ENCODE measurements around the gene ZBTB20.

Gene ZBTB20

DNA sequence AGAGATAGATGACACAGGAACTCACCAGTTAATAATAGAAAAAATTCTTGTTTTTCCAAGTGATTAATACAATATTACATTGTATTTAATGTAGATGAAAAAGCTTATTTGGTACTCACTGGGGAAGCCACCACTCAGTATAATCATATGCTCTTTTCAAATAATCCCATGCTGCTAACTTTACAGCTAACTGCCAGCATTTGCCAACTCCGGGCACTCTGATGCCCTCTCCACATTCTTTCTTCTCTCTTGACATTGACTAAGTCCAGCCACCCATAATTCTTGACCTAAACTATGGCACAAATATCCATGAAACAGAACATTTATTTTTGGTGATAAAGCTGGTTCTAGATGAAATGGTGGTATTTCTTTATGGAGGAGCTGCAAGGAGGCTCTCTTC lies 384.9 kb downstream of the ZBTB20 start:
- no peak for DNase-seq (ENCODE audit: low spot score)

DNA sequence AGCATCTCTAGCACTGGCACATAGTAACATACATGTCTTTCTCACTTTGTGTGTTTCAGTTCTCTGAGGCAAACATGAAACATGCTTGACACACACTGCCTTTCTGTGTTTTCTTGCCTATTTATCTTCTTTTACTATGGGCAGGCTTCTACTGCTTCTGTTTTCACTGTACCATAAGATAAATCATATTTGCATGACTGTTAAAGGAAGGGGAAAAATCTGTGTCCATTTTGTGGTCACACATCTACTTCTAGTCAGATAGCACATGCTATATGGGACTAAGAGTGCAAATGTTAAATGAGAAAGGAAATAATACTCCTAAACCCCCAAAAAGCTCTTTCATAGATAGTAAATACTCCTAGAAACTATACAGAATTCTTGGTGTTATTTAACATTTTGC lies 386.4 kb downstream of the ZBTB20 start:
- DNase-seq (ENCODE audit: low spot score) = no peak

DNA sequence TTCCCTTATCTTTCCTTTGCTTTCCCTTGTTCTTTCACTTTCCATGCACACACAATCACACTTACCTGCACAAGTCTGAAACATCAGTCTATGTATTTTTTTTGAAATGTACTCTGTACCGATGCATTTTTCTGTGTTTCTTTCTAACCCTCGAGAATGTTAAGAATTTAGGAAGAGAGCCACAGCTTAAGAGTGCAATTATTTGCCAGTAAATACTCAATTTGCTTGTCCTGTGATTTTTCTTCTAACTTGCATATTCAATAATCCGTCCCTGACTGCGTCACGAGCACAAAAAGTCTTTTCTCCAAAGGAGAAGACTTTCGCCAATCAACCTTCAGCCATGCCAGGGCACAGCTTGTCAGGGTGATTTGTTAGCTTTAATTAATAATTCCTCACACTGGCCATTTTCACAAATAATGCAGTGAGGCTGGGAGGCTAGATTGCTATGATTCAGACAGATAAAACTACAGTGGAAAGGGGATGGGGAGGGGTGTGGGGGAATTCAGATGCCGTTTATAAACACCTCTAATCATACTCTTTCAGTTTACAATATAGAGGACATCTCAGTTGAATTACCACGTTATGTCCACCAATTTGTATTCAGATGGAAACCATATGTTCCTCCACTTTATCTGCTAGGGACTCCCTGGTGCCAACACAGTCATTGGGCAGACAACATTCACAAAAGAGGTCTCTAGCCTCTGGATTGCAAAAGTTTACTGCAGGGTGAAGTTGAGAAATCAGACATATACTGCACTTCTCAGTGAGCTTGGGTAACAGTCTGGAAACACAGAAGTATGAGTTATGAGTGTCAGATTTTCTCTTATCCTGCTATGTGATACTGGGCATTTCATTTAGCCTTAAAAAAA lies 388.0 kb downstream of the ZBTB20 start:
- DNase-seq (ENCODE audit: low spot score) = peak; percentile 58

DNA sequence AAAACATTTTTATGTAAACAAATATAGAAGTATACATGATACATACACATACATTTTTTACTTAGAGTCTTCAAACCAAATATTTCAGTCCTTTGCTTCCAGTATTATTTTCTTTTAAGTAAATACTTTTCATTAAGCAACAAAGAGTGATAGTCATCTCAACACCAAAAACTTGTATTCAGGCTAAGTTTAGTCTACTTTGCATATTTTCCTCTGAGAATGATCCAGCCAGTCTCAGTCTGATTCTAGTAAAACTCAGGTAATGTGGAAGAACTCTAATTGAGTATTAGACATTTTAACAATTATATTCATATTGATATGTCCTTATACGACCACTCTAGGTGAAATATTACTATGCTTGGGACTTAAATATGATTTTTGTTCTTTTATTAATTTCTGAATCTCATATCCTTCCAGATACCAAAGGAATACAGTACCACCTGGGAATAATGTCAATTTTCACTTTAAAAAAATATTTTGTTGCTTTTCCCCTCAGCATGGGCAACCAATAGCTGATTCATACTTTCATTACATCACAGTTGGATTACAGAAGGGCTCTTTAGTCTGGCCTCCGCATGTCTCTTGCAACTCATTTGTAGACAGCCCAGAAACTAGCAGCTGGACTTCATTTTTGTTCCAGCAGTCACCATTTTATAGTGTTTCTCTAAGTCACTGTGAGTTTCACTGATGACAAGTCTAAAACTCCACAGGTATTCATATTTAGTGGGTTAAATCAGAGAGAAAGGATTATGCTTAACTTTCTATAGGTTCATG lies 390.4 kb downstream of the ZBTB20 start:
- peak; percentile 63 for DNase-seq (ENCODE audit: low spot score)

DNA sequence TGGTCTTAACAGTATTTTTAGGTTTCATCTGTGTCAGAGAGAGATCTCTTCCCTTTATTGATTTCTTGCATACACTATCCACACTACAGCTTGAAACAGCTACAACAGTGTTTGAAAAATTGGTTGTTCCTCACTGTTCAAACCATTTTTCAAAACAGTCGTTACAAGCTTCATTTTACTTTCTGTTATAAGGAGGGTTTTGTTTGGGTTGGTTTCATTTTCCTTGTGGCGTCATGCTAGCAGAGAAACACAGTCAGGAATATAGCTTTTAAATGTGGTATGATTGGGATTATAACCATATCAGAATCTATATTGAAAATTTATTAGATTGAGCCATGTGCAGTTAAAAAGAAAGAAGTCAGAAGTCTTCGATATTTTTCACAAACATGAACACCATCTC lies 400.6 kb downstream of the ZBTB20 start:
- DNase-seq (ENCODE audit: low spot score) = no peak

DNA sequence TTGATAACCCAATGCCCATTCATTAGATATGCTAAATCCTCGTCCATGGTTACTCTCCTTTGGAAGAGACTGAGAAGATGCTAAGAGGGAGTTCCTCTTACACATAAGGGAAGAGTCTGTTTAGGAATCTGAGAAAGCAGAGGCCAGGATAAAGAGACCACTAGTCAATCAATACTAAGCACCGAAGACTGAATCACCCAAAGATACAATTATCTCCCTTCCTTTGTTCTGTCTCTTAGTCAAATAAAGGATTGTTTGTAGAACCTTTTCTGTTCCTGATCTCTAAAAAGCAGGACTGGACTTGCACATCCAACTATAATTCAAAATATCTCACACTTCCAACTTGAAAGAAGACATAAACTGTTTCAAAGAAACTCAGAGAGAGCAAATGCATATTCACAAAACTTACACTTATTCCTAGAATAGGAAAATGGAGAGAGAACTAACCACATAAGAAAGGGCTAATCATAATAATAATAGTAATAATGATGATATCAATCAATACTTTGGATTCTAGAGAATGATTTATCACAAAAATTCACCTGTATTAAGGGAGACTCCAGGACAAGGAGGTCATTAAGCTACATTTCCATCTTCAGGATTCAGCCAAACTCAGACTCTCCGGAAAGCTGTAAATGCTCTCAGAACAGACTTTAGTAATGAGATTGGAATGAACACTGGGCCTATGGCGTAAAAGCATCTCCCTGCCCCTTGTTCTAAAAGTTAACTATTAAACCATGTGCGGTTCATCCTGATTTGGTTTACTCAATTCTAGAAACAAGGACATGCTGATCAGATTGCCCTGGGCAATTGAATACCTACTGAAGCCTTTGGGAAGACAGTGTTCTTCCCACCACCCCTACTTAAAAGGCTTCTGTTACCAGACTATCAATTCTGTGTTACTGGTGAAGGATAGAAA lies 401.5 kb downstream of the ZBTB20 start:
- peak; percentile 81 for DNase-seq (ENCODE audit: low spot score)

DNA sequence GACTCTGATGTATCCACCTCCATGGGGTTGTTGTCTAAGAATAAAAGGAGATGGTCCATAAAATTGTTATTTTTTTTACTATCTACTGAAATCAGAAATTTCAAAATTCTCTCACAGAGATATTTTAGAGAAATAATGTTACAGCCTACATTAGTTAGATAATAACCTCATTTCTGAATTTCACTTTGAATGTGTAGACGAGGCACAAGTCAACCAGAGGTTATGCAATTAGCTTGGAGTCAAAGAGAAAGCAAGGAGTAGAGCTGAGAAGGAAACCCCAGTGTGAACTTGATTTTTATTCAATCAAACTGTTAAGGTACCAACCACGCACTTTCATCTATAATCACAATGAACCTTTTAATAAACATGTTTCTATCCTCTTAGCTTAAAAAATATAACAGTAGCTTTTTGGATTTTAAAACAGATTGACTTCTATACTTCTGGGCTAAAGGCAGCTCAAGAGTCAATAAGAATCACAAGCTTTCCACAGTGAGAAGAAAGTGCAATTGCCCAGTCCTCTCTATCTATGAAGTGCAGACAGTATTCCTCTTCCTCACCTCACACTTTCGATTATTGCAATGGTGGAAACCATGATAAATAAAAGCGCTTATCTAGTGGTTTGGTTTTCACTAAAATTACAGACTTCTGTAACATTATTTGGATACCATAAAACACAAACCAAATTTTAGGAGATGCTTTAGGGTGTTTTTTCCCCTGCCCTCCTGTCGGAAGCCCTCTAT lies 403.2 kb downstream of the ZBTB20 start:
- DNase-seq (ENCODE audit: low spot score) = no peak

DNA sequence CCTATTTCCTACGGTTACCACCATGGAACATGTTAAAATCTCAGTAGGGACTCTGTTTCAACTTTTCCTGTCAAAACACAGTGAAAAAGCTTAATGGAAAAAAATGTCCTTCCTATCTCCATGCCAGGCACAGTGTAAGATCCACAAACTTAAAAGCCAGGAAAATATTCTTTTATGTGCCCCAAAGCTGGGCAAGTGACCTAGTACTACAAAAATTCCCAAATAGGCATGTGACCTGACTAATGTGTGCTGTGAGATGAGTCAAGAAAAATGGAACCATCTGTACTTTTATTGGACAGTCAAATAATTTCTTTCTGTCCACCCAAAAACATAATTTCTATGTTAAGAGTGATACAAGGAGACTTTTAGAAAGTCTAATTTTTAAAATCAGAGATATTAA lies 406.0 kb downstream of the ZBTB20 start:
- DNase-seq (ENCODE audit: low spot score) = peak; percentile 39

DNA sequence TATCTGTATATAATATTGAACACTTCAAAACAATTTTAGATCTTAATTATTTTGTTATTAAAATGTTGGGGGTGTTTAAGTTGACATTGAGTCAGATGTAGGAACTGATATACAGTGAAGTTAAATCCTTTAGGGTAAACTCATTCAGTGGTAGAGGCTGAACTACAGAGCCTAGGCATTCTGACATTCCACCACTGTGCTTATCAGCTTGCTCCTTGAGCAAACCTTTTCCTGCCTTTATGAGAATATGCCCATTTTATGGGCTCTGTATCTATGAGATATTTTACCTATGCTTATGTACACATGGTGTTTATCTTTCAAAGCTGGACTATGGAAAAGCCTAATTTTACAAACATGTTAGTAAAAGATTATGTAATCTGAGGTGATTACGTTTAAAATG lies 407.5 kb downstream of the ZBTB20 start:
- DNase-seq (ENCODE audit: low spot score) = no peak

DNA sequence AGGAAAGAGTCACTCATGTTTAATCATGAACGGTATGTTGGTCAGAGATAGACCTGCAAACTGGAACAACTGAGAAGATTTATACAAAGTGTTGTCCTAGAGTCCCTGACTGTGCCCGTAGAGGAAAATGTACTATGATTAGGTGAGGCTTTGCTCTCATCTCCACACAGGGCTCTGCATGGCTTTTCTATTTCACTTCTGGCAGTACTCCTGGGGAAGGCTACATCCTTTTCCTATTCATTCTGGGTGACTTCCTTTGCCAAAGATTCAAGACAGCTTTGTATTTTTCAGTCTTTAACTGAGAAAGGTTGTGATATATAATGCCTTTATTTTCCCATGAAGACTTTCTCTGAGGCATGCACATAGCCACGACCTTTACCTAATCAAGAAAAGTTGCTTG lies 414.7 kb downstream of the ZBTB20 start:
- no peak for DNase-seq (ENCODE audit: low spot score)

DNA sequence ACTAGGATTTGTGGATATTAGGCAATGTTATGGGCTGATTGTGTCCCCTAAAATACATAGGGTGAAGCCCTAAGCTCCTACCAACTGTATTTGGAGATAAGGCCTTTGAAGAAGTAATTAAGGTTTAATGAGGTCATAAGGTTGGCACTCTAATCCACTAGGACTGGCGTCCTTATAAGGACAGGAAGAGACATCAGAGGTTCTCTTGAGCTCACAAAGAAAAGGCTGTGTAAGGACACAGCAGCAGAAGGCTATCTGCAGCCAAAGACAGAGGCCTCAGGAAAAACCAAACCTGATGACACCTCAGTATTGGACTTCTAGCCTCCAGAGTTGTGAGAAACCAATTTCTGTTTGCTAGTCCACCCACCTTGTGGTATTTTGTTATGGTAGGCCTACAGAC lies 416.7 kb downstream of the ZBTB20 start:
- no peak for DNase-seq (ENCODE audit: low spot score)

DNA sequence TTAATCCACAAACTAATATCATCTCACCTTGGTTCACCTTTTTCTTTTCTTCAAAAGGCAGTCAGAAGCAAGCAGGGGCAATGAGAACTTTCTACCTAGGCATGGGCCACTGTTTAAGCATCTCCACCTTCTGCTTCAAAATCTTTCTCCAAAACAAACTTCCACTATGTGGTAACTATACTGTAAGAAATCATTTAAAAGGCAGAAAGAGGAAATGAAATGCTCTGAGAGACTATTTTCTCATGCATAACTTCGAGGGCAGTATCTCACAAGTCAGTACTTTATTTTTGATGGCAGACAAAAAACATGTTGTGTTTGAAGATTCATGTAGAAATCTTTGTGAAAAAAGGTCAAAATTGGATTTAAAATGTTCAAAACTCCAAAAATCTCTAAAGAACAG lies 419.7 kb downstream of the ZBTB20 start:
- no peak for DNase-seq (ENCODE audit: low spot score)

DNA sequence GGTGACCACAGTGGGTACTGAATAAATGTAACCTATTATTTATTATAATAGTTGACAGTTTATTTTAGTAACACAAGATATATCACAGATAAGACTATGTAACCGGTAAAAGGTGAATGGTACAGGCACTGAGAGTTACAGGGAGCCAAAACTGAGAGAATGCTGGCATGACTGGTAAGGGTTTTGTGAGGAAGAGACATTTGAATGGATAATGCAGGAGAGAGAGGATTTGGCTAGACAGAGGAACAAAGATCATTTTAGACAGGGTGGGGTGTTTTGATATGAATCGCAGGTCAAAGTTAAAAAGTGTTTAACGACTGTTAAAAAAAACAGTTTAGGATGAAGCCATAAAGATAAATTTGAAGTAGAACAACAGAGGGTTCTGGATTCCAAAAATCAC lies 421.1 kb downstream of the ZBTB20 start:
- no peak for DNase-seq (ENCODE audit: low spot score)

DNA sequence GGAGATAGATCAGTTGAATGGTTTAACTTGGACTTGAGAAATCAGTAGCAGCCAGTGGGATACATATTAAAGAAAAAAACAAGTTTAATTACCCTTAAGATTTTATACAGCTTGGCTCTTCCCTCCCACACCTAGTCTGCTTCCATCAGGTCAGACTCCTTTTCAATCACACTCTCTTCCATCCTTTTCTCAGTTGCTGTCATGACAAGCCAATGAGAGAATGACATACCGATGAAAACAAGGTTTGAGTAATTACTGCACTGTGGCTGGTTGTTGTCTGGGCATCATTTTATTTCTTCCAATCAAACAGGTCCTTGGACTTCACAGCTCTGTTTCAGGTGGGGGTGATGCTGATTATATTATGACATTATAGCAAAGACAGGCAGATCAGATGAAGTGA lies 424.6 kb downstream of the ZBTB20 start:
- no peak for DNase-seq (ENCODE audit: low spot score)

DNA sequence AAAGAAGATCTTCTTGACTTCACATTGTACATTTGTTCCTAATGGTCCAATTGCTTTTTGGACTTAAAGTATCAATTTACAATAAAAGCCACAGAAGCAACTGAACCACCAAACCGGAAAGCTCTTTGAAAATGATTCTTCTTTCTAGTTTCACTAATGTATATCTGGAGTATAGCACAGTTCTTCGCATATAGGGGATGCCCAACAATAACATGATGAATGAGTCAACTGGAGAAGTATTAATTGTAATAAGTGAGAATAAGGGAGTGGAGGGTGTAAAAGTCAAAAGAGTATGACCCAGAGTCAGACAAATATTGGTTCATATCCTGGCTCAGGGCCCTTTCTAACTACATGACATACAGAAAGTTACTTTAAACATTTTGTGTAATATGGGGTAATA lies 425.2 kb downstream of the ZBTB20 start:
- no peak for DNase-seq (ENCODE audit: low spot score)

DNA sequence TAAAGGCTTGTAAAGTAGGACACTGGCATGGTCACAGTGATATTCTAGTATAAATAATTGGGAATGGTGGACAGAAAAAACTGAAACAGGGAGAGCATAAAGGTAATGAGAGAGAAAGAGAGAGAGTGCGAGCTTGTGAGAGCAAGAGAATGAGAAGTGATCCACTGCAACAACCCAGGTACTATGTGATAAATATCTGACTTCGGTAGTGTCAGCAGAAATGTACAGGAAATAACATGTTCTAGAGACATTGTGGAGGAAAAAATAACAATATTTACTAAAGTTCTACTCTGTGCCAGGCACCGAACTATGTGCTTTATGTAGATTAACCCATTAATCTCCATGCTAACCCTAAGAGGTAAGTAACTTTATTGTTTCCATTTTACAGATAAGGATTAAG lies 425.9 kb downstream of the ZBTB20 start:
- no peak for DNase-seq (ENCODE audit: low spot score)

DNA sequence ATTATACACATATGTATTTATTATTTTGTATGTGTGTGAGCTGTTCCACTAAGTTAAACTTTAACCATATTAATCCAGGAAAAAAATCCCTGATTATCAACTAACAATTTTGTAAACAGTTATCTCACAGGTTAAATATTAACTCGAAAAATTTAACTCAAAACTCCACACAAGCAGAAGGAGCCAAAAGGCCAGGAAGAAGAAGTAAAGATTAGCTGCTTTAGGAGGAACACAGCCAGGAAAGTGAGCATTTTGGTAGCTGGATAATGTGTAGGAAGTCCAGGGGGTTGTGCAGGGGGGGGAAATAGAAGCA lies 428.2 kb downstream of the ZBTB20 start:
- no peak for DNase-seq (ENCODE audit: low spot score)

DNA sequence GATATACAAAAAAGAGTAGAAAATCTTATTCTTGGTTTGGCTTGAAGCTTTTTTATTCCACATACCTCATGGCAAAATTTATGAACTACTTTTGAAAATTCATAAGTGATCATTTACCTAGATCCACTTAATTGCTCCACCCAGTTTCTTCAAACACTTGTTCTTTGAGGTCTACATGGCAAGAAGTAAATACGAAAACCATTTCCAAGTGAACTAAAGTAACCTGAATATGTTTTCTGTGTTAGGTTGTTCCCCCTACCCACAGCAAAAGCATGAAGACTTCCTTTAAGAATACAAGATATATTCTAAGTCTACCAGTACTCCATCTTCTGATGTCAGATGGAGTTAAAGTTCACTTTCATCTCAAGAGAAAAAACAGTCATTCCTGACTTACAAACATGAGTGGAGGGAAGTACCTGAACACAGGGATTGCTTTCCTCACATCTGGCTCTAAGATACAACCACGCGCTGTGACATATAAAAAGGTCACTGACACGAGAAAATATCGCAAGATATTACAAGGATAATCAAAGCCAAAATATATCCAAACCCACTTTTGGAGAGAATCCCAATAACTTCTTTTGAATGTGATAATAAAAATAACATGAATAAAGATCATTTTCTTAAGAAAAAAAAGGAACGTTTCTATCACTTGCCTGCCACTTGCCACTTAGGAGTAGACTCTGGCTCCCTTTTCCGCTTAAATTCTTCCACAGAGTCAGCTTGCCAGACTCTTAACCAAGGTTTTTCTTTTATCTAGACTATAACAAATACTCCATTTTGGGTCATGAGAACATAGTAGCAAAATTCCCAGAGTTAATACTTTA lies 428.8 kb downstream of the ZBTB20 start:
- DNase-seq (ENCODE audit: low spot score) = no peak

DNA sequence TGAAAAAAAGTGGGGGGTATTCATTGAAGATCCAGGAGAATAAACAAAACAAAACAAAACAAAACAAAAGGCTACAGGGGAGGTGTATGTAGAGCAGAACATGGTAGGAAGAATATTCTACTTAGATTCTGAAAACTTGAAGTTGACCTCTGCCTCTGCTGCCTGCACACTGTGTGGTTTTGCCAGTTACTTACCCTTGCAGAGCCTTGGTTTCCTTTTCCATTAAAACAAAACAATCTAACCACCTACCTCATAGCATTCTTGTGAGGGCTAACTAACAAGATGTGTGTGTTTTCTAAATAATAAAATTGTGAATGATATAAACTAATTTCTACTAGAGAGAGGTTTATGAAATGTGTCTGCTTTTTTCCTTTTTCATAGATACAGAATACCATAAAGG lies 430.2 kb downstream of the ZBTB20 start:
- no peak for DNase-seq (ENCODE audit: low spot score)

DNA sequence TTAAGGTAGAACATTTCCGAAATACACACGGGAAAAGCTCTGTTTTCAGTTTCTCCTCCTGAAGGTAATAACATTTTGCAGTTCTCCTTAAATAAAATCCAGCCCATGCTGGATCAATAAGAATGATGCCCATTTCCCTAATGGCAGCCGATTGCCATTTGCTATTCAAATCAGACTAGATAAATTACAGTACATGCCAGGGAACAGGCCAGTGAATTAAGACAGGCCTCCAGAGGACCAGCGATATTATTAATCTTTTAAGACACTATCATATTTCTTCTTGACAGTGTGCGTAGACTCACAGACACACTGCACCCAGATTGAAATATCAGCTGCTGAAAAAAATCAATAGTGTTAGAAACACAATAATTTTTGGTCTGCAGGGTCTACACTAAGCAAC lies 431.0 kb downstream of the ZBTB20 start:
- DNase-seq (ENCODE audit: low spot score) = no peak

DNA sequence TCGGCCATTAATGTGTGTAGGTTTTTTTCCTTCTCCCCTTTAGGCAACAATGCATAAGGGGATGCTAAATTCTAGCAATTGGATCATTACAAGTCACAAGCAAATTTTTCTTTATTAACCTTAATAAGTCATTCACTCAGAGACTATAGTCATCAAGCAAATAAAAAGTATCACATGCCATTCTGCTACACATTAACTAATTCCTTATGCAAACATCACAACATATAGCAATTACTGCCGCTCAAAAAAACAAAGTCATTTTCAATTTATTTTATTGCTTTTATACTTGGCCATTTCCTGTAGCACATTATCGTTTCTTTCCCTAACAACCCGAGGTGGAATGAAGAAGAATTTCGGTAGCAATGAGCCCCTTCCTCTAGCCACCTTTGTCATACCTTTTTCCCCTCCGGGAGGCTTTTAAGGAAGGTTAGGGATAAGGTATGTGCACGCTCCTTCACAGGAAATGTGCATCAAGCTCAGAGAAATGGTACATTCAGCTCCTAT lies 432.1 kb downstream of the ZBTB20 start:
- no peak for DNase-seq (ENCODE audit: low spot score)

Data from AG08395 (cell line).